ENCODE measurements around the gene MYOM3.

GRCh38 chr1:24104854-24105253 is 7.1 kb downstream of the MYOM3 start:
- no peak for TF ChIP-seq SMC3 (IDR thresholded peaks at IDR 0.05)
- no peak for TF ChIP-seq MAX (IDR thresholded peaks at IDR 0.05)
- no peak for TF ChIP-seq CTCF (IDR thresholded peaks at IDR 0.05)
- TF ChIP-seq ELK1 (IDR thresholded peaks at IDR 0.05; ENCODE audit: low read depth, low read length): no peak
- no peak for TF ChIP-seq CHD2 (IDR thresholded peaks at IDR 0.05; ENCODE audit: low read length, partially characterized antibody)
- TF ChIP-seq KDM5A (IDR thresholded peaks at IDR 0.05): no peak
- TF ChIP-seq USF2 (IDR thresholded peaks at IDR 0.05): no peak

All from A549 (cell line).